Cortex of kidney (tissue), 1 donor: Measurements from ENCODE around the gene CHCHD2.
"Not testable (repeated sequence)": the region's sequence is repeated elsewhere in the genome, so short reads cannot be mapped to it uniquely, and the experiment has no call there.

Experiments
- DNase-seq: peaks from one replicate; lab custom pipeline; 2025; lab: John Stamatoyannopoulos, UW

CHCHD2 gene

DNA sequence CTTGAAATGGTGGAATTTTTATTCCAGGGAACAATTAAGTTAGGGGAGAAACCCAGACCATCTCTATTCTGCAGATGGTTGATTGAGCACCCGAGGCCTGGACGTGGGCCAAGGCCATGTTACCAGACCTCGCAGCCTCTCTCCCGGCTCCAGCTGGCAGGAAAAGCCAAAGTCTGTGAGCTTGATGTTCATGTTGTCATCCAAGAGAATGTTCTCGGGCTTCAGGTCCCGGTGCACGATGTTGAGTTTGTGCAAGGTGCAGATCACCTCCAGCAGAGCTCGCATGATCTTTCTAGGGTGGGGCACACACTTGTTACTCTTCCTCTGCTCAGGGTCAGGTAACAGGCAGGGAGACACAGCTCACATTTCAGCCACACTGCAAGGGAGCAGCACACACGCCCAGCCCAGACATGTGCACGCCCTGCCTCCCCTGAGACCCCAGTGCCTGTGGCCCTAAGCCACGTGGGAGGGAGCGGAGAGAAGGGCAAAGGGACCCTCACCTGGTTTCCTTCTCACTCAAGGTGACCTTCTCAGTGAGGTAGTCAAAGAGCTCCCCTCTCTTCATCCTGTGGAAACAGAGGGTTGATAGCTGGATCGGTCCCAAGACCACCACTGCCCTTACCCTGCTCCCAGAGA lies 23.0 kb downstream of the CHCHD2 start:
- no peak for DNase-seq

- no peak for DNase-seq
Observed at GRCh38 chr7:56081626-56082340, 24.5 kb downstream of the CHCHD2 start.

- not testable (repeated sequence) for DNase-seq
Observed at GRCh38 chr7:56080726-56081435, 25.4 kb downstream of the CHCHD2 start.

DNA sequence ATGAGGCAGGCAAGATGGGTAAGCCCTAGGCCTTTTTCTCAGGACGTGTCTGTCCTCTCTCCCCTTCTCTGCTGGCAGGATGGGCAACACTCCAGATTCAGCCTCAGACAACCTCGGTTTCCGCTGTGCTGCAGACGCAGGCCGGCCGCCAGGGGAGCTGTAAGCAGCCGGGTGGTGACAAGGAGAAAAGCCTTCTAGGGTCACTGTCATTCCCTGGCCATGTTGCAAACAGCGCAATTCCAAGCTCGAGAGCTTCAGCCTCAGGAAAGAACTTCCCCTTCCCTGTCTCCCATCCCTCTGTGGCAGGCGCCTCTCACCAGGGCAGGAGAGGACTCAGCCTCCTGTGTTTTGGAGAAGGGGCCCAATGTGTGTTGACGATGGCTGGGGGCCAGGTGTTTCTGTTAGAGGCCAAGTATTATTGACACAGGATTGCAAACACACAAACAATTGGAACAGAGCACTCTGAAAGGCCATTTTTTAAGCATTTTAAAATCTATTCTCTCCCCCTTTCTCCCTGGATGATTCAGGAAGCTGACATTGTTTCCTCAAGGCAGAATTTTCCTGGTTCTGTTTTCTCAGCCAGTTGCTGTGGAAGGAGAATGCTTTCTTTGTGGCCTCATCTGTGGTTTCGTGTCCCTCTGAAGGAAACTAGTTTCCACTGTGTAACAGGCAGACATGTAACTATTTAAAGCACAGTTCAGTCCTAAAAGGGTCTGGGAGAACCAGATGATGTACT lies 26.7 kb downstream of the CHCHD2 start:
- DNase-seq, result no peak

DNA sequence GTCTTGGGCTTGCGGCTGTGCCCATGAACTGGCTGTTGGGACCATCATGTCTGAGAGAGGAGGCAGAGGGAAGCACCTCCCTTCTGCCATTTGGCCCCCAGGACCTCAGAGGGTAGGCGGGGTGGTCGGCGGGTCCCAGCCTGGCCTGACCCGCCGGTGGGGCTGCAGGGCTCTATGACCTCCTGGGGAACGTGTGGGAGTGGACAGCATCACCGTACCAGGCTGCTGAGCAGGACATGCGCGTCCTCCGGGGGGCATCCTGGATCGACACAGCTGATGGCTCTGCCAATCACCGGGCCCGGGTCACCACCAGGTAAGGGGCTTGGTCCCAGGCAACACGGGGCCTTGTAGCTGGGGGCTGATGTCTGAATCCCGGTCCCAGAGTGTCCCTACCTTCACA lies 28.1 kb downstream of the CHCHD2 start:
- no peak for DNase-seq

DNA sequence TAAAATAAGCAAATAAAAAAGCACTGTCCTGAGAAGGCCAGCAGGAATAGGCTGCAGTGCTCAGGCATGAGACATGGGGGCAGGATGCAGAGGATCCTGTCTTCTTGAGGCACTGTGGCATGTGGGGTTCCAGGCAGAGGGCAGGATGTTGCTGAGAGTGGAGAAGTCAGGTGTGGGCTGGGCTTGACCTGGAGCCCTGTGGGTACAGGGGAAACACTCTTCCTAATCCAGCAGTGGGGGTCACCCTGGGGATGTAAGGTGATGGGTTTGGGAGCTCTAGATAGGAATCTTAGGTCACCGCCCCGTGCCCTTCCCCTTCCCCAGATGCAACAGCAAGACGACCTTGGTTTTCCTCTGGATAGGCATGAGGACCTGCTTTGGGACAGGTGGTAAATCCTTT lies 28.6 kb downstream of the CHCHD2 start:
- DNase-seq, result no peak

- no peak for DNase-seq
Observed at GRCh38 chr7:56074371-56074791, 31.9 kb downstream of the CHCHD2 start.

GRCh38 chr7:56066376-56066775 lies 39.9 kb downstream of the CHCHD2 start:
- not testable (repeated sequence) for DNase-seq

- peak; percentile 61 for DNase-seq
Observed at GRCh38 chr7:56063882-56064625, 42.2 kb downstream of the CHCHD2 start, which contains the start of gene SUMF2. TSS of gene SUMF2 (plus strand) at chr7:56064286. CDS start at chr7:56064312, 26 bp downstream.

DNA sequence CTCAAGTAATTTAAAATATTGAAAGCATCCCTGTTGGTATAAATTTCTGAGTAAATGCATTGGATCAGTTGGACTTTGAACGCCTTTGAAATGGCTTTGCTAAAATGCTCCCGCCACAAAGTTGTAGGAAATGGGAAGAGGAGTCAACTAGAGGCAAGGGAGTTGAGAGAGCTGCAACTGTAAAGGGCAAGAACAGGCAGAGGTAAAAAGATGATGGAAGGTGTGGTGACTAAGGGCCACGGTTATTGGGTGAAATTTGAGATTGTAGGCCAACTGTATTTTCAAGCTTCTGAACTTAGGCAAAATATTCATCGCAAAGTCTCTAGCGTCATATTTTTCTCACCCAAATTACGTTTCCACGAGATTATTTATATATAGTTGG lies 42.8 kb downstream of the CHCHD2 start:
- no peak for DNase-seq

DNA sequence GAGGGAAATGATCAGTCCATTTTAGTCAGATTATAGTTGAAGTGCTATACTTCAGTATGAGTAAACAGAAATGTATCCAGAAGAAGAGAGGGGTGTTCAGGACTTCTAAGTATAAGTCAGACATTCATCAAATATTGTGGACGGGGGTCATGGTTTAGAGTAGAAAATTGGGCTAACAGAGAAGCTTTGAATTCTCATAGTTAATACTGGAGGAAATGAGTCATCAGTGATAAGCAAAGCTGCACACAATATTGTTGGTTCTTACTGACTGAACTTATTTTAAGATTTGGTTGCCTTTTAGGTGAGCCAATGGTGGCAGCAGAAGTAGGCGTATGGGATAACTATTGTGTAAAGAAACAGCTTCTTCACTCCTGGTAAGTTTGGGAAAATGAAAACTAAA lies 43.9 kb downstream of the CHCHD2 start:
- no peak for DNase-seq

DNA sequence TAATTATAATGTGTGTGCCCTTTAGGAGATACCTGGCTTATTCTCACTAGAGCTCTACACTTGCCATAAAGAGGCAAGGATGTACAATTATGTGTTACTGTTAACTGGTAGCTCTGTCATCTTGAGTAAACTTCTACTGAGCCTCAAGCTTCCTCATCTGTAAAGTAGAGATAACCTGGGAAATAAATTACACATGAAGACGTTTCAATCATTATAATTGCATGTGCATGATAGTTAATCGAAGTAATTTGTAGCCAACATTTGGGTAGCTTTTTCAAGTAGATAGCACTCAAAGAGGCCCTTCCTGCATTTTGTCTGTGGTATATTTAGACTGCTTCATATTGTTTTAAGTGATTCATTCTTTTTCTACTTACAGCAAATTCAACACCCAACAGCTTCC lies 52.3 kb downstream of the CHCHD2 start:
- no peak for DNase-seq

GRCh38 chr7:56053379-56053778 lies 52.9 kb downstream of the CHCHD2 start:
- no peak for DNase-seq
